IPS-NIHi7 (cell line): ENCODE measurements around the gene ARHGAP22.

Experiments
- DNase-seq: peaks from one replicate; pipeline ENCODE4 v3.0.0; 2012; ENCODE audit warnings: mixed read lengths; ENCODE audit errors: extremely low spot score

The ARHGAP22 gene

DNA sequence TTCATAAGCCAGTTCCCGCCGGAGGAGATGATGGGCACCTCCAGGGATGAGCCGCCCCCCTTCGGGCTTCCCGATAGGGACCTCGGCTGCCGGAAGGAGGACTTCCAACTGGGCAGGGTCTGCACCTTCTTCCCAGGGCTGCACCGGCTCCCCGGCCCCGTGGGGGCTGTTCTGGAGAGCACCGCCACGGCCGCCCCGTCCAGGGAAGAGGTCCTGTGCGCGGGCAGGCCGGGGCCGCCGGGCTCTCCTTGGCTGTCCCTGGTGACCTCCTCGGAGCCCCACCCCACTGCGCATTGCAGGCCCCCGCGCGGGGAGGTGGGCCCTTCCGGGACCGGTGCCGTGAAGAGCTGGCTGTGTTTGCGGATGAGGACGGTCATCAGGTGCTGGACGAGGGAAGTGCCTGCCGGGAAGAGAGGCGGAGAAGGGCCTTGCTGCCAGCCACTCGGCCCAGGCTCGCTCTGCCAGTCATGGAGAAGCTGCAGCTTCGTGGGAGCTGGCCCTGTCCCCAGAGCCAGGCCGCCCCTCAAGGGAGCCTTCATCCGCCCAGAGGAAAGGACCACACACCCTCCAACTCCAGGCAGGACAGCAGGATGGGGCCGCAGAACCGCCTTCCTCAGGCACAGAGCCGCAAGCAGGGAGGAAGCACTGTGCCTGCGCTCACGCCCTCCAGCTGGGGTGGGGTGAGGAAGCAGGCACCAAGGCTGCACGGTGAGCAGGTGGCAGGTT is 154.0 kb downstream of the ARHGAP22 start:
- no peak for DNase-seq

DNA sequence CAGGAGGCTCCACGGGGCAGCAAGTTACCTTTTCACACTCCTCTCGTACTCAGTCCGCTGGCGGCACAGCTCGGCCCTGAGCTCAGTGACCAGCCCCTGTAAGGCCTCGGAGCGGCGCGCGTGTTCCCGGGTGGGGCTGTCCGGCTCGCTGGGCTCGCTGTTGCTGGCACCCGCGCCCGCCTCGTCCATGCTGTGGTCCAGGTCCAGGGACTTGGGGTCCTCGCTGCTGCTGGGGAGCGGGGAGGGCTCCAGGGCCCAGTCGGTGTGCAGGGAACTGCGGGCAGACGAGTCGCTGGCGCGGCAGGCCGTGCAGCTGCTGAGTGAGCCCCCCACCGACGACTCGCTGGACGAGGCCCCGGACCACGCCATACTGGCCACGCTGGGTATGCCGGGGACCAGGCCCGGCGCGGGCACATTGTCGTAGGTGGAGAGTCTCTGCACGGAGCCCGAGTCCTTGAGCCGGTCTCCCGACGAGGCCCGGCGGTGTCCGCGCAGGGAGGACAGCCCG is 154.6 kb downstream of the ARHGAP22 start:
- no peak for DNase-seq

- DNase-seq: no peak
Observed at GRCh38 chr10:48449501-48450232, 155.2 kb downstream of the ARHGAP22 start.

DNA sequence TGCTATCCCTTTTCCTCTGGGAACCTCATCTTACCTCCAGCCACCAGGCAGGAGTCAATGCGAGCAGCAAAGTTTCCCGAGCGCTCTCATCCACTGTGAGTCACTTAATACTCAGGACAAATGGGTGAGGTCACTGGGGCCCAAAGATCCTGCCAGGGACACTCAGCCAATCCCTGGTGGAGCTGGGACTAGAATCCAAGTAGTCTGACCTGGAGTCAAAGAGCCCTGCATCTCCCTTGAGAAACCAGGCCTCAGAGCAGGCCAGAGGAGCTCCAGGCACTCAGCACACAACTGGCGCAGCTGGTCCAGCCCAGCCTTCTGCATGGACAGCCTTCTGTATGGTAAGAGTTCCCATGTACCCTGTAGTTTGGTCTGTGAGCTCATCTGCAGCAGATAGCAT is 156.1 kb downstream of the ARHGAP22 start:
- DNase-seq: no peak

DNA sequence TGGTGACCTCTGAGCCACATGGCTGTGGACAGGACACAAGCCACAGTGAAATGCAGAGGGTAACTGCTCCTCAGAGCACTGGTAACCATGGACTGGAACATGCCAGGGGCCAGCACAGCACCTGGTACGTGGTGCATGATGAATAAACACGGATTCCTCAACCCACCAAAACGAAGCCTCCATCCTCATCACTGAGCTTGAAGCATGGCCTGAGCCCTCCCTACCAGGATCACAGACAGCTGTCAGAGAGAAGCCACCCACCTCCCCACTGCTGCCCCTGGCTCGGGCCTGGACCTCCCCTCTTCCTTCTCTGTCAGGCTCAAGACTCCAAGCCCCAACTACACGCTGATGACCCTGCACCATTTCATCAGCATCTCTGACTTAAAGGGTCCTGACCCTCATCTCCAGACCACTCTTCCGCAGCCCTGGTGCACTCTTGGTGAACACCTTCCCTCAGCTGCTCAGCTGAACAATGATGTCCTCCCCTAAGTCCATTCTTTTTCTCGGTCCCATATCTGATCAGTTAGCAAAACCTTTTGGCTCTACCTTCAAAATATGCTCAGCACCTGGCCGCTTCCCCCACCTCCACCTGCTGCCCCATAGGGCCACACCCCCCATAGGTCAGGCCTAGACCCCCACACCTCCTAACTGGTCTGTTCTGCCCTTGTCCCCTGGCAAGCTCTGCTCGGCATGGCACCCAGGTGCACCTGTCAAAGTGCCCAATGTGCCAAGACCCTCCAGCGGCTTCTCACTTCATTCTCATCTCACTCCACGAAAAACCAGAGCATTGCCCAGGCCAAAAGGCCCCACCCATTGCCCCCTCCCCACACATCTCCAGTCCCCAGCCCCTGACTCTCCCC is 157.3 kb downstream of the ARHGAP22 start:
- DNase-seq: no peak

DNA sequence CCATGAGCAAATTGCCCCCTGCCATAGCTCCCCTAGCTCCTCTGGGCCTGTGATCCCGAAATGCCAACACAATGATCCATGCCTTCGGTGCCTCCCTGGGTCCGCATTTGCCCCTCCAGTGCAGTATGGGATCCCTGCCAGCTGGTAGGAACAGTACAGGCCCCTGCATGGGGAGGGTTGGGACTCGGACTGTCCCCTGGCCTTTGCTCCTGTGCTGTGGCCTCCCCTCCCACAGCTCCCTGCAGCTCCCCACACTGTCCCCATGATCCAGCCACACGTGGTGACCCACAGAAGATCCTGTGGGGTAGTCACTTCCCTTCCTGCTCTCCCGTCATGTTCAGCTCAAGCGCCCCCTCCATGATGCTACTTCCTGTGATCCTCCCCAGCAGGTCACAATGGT is 158.1 kb downstream of the ARHGAP22 start:
- no peak for DNase-seq

DNA sequence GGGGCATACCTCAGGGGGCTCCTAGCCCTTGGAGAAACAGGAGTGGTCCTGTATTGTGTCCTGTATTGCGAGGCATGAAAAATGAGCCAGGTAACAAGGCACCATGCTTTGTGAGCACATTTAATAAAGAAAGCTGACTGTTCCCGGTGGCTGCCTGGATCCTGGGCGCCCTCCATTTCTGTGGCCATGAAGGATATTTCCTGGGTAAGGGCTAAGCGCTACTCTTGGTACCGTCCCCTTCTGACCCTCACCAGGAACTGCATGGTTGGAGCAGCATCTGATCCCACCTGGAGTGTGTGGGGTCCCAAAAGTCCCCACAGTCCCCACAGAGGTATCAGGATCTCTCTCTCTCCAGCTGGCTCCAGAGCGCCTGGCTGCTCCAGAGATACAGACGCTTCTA is 158.9 kb downstream of the ARHGAP22 start:
- no peak for DNase-seq

DNA sequence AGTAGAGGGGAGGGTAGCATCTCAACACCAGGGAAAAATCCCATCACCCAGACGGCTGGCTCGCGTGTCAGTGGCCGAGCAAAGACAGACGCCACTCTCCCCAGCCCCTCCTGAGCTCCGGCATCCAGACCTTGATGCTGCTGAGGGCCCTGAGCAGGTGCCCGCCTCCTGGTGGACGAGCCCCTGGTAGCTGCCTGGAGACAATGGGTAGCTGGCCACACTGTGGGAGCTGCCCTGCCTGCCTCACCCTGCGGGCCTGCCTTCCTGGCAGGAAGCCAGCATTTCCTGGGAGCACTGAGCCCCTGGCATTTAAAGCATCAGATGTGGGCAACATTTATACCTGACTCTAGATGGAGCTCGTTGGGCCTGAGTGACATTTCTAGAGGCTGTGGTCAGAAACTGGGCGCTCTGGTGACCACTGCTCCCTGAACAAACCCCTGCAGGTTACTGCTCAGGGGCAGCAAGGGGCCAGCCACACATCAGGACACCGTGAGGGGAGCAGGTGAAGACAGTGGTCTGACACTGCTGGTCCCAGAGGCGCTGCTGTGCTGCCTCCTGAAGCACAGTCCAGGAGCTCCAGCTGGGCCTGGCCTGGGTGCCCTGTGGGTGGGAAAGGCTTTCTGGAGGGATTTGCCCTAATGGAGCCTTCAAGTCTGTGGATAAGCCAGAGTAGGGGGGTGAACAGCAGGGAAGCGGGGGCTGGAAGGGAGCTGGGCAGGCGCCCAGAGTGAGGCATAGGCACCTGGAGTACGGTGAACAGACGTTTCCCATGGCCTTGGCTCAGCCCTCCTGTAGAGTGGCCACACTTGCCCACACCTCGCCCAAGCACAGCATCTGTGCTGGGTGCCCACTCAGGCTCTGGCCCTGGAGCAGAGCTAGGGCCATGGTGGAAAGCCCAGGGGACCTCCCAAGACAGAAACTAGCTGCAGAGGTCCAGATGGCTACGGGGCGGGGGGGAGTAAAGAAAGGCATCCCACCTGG is 159.7 kb downstream of the ARHGAP22 start:
- peak; percentile 60 for DNase-seq

DNA sequence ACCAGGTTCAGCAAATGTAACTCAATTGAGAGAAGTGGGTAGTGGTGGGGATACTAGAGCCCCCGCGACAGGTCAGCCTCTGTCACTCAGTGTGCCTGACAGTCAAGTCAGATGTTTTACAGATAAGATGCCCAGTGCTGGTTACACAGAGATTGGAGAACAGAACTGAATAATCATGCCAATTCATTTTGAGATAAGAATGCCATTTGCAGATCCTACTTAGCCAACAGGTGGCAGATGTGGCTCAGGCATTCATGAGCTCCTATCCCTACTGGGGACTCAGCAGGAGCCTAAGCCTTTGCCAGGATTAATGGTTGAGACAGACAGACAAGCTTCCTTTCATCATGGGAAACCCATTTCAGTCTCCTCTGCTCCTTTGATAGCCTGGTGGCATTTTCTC is 160.6 kb downstream of the ARHGAP22 start:
- DNase-seq: peak; percentile 80

GRCh38 chr10:48442809-48443177 is 162.1 kb downstream of the ARHGAP22 start:
- DNase-seq: no peak

- DNase-seq: no peak
Observed at GRCh38 chr10:48442090-48442808, 162.6 kb downstream of the ARHGAP22 start.

- DNase-seq: no peak
Observed at GRCh38 chr10:48440771-48441170, 164.1 kb downstream of the ARHGAP22 start.

DNA sequence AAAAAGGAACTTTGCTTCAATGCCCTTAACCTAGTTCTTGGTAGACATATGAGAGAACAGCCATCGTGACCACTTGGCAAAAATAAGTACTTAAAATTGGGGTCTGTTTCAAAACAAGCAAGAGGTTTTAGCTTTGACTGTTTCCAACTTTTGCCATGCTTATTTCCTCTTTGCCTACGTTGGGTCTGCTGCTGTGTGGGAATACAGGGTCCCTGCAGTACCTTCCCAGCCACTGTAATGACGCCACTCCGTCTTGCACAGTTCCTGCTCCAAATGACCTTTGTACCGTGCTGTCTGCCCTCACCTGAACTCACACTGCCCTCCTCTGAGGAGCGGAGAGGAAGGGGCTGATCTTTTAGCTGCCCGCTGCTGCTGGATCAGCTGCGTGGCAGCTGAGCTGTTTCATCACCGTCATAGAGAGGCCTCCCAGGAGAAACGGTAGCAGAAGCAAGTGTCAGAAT is 165.3 kb downstream of the ARHGAP22 start:
- no peak for DNase-seq

- DNase-seq: no peak
Observed at GRCh38 chr10:48439031-48439430, 165.8 kb downstream of the ARHGAP22 start.

DNA sequence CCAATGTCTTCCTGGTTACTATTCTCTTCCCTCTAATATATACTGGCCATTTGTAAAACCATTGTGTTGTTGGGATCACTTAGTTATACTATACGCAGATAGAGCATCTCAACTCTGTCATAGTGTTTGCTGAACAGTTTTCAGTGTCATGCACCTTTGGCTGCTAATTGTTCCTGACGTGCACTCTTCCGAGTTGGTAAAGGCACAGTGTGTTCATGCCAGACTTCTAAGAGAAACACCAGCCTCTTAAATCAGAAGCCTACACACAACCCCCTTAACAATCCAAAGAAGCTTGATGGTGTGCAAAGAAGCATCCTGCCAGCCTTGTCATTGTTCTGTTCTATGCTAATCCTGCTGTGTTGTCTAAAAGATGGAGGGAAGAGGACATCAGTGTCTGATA is 167.3 kb downstream of the ARHGAP22 start:
- no peak for DNase-seq

DNA sequence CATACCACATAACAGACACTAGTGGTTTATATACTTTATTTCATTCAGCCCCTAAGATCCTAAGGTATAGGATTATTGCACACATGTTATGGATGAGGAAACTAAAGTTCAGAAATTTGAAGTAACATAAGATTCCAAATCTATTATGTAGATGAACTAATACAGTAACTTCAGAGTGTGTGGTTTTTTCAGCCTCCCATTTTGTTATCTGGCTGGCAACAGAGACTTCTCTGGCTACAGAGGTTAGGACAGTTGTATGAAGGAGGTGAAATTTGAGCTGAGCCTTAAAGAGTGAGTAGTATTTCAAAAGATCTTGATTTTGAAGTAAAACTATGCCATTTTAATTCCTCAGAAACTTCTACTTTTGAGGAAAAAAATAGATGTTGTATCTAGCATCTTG is 173.0 kb downstream of the ARHGAP22 start:
- DNase-seq: no peak

- DNase-seq: no peak
Observed at GRCh38 chr10:48430402-48430993, 174.4 kb downstream of the ARHGAP22 start.

DNA sequence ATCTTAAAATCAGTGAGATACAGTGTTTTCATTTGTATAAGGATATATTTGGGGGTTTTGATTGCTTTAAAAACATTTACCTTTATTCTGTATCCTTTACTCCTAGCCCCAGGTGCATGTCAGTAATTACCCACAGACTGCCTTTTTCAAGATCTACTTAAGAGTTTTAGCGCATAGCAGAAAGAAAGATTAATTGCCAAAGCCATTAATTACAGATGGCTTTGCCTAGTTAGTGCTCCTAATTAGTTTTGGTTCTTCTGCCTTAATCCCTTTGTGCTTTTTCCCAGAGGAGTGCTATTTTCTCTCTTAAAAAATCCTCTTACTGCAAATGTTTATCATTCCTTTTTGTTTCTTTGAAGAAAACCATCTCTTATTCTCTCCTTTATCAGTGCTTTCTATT is 175.6 kb downstream of the ARHGAP22 start:
- no peak for DNase-seq

GRCh38 chr10:48428896-48429295 is 176.0 kb downstream of the ARHGAP22 start:
- no peak for DNase-seq

DNA sequence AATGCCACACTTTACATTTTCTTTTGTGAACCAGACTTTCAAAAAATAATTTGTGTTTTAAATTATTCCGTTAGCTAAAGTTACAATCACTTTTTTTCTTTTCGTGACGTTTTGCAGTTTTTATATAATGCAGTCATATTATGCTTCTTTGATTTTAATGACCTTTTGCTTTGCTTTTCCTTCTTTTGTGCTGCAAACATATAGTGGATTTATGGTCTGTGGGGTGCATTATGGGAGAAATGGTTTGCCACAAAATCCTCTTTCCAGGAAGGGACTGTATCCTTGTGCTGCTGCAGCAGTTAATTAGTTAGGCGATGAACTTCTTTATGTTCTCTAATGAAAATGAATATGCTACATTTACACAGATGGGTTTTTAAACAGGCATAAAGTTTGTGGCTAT is 181.0 kb downstream of the ARHGAP22 start:
- DNase-seq: no peak
